Gastroesophageal sphincter (tissue), 4 donors: ENCODE results near the gene ZNF497. TPM values are rescaled to one million over a fixed set of nuclear protein-coding genes. Genes with fewer than 3 reads are reported as not detected.
"Not testable (repeated sequence)": the region's sequence is repeated elsewhere in the genome, so short reads cannot be mapped to it uniquely, and the experiment has no call there.

ENCODE experiments used
- ATAC-seq: fragments of 150-250 bp; one replicate; pipeline ENCODE4 v1.9.1; 2016; ENCODE audit warnings: mild to moderate bottlenecking, moderate library complexity
- H3K27ac ChIP-seq, 4 donors: fragments of 200-600 bp; sonication (generic) in 3 of 4; 1 replicate in 3 of 4; 2 replicates in 1 of 4; pipeline ENCODE4 v1.5.1; 2016 to 2019
- H3K27me3 ChIP-seq: fragments of 200-600 bp; sonication (generic); one replicate; pipeline ENCODE4 v1.5.1; 2019
- H3K36me3 ChIP-seq, 2 donors: fragments of 200-600 bp; sonication (generic); one replicate each; pipeline ENCODE4 v1.5.1; 2019; ENCODE audit warnings: control low read depth in 1 of 2
- H3K4me1 ChIP-seq, 3 donors: fragments of 200-600 bp; sonication (generic); 1 replicate in 2 of 3; 2 replicates in 1 of 3; pipeline ENCODE4 v1.5.1; 2016 to 2019; ENCODE audit warnings: control low read depth in 2 of 3
- H3K4me3 ChIP-seq, 2 donors: fragments of 200-600 bp; sonication (generic); one replicate each; pipeline ENCODE4 v1.5.1; 2019; ENCODE audit warnings: mild to moderate bottlenecking in 1 of 2, moderate library complexity in 1 of 2
- H3K9me3 ChIP-seq, 3 donors: fragments of 200-600 bp; sonication (generic); one replicate each; pipeline ENCODE4 v1.5.1; 2017 to 2019; ENCODE audit warnings: control low read depth in 2 of 3
- CTCF ChIP-seq, 4 experiments: fragments of 200-600 bp in 2 of 4; fragments of 450-650 bp in 2 of 4; sonication (generic) in 1 of 4; IDR thresholded peaks; one replicate each; pipeline ENCODE4 v1.5.1; 2017 to 2019; ENCODE audit warnings: antibody characterized with exemption in 4 of 4, mild to moderate bottlenecking in 2 of 4, moderate library complexity in 2 of 4
- EP300 ChIP-seq: sonication (generic); formaldehyde crosslinking; IDR thresholded peaks from one replicate; pipeline ENCODE4 v1.6.1; 2017; ENCODE audit warnings: antibody characterized with exemption, mild to moderate bottlenecking
- POLR2A ChIP-seq, 2 donors: fragments of 450-650 bp; IDR thresholded peaks; one replicate each; pipeline ENCODE4 v1.6.1; 2017; ENCODE audit warnings: antibody characterized with exemption in 2 of 2, mild to moderate bottlenecking in 2 of 2, moderate library complexity in 1 of 2
- POLR2AphosphoS5 ChIP-seq: sonication (generic); formaldehyde crosslinking; IDR thresholded peaks from one replicate; pipeline ENCODE4 v1.6.1; 2017; ENCODE audit warnings: antibody characterized with exemption
- WGBS, 2 donors: methylation state at CpG; one replicate each; pipeline ENCODE4 v1.1.5; 2018; ENCODE audit warnings: low coverage in 1 of 2; 5-methylcytosine and 5-hydroxymethylcytosine counted together
- total RNA-seq, 4 donors: library from RNA; depleted of rRNA; stranded (reverse); fragments of >200 nt; gene quantifications; one replicate each; pipeline ENCODE4 v1.1.0, GENCODE V29; 2016

Gene ZNF497
- total RNA-seq, 4 donors from 2014 or later, result 0.77 to 2.2 (median 1.6) TPM

GRCh38 chr19:58350871-58351557 is 11.5 kb downstream of the ZNF497 start:
- H3K27me3 ChIP-seq, result peaks cover 98% of the 10 kb centered on the region
- H3K4me1 ChIP-seq, result peaks cover 0 to 35% (median 2%) of the 10 kb centered on the region in 3 donors
- TF ChIP-seq CTCF (IDR thresholded peaks at IDR 0.05) (no peak), EP300 (no peak), POLR2AphosphoS5 (no peak), POLR2A (IDR thresholded peaks at IDR 0.05) (no peak)
- WGBS, 2 donors, result 77% methylated on average over 3 of the region's 34 CpGs; no CpG with 5 or more reads in 1 of the 2 donors
- peaks cover 0 to 16% of the 10 kb centered on the region in 2 donors for H3K36me3 ChIP-seq
- H3K27ac ChIP-seq, result no peak overlapping the region
- peaks cover 0 to 4% (median 0%) of the 10 kb centered on the region in 3 donors for H3K9me3 ChIP-seq
- no peak overlapping the region for H3K4me3 ChIP-seq
- no peak for ATAC-seq

- TF ChIP-seq CTCF (IDR thresholded peaks at IDR 0.05), result no peak
- TF ChIP-seq EP300, result no peak
- TF ChIP-seq POLR2A (IDR thresholded peaks at IDR 0.05), result no peak
- no peak for TF ChIP-seq POLR2AphosphoS5
Observed at GRCh38 chr19:58350001-58350861, 12.3 kb downstream of the ZNF497 start.

GRCh38 chr19:58349590-58349989 is 13.0 kb downstream of the ZNF497 start:
- peaks cover 0 to 16% of the 10 kb centered on the region in 2 donors for H3K36me3 ChIP-seq
- no peak overlapping the region for H3K27ac ChIP-seq
- H3K4me3 ChIP-seq, result no peak overlapping the region
- no peaks in the 10 kb centered on the region for H3K9me3 ChIP-seq
- 38 to 46% methylated on average over 4 to 7 of the region's 8 CpGs for WGBS, 2 donors
- H3K4me1 ChIP-seq, result peaks cover 0 to 29% (median 2%) of the 10 kb centered on the region in 3 donors
- peaks cover 95% of the 10 kb centered on the region for H3K27me3 ChIP-seq
- ATAC-seq, result no peak
- TF ChIP-seq POLR2AphosphoS5 (no peak), CTCF (IDR thresholded peaks at IDR 0.05) (no peak)

More at GRCh38 chr19:58350001-58350861, 12.3 kb downstream of the ZNF497 start:
- Histone ChIP-seq H3K4me1 (peaks cover 0 to 29% (median 2%) of the 10 kb centered on the region in 3 donors), H3K27ac (no peak overlapping the region), H3K4me3 (peak overlapping the region in 1 of 2 donors; percentile 30), H3K9me3 (no peaks in the 10 kb centered on the region), H3K27me3 (peaks cover 98% of the 10 kb centered on the region), H3K36me3 (peaks cover 0 to 16% of the 10 kb centered on the region in 2 donors)
- 2 to 30% methylated on average over 2 to 21 of the region's 84 CpGs for WGBS, 2 donors
- no peak for ATAC-seq

- H3K4me1 ChIP-seq, result peaks cover 0 to 29% (median 2%) of the 10 kb centered on the region in 3 donors
- H3K36me3 ChIP-seq, result peaks cover 0 to 16% of the 10 kb centered on the region in 2 donors
- H3K27ac ChIP-seq, result peak overlapping the region in 2 of 4 donors; percentile 71 to 81
- peaks cover 80% of the 10 kb centered on the region for H3K27me3 ChIP-seq
- H3K4me3 ChIP-seq, result peak overlapping the region in 1 of 2 donors; percentile 61
- not testable (repeated sequence) for H3K9me3 ChIP-seq, ATAC-seq
- 22 to 23% methylated on average over 8 to 11 of the region's 12 CpGs for WGBS, 2 donors
Observed at GRCh38 chr19:58348080-58348479, 14.5 kb downstream of the ZNF497 start.
